ENCODE results near the gene EEFSEC. TPM values are rescaled to one million over a fixed set of nuclear protein-coding genes. Genes with fewer than 3 reads are reported as not detected.

Gene EEFSEC
- polyA plus RNA-seq, 1 donor from 2014 or later, result 4.6 TPM

GRCh38 chr3:128210711-128211110 is 57.4 kb downstream of the EEFSEC start (continued):
- TF ChIP-seq SMC3 (conservative IDR thresholded peaks at IDR 0.05; ENCODE audit: poor library complexity) (no peak), MXI1 (conservative IDR thresholded peaks at IDR 0.05; ENCODE audit: poor library complexity, severe bottlenecking) (no peak)

- H3K27me3 ChIP-seq (ENCODE audit: insufficient read depth, low read depth, low read length), result no peaks in the 10 kb centered on the region
- no peak overlapping the region for H3K27ac ChIP-seq (ENCODE audit: low read length)
- H3K4me3 ChIP-seq (ENCODE audit: low read length), result no peak overlapping the region
- H3K9me2 ChIP-seq (ENCODE audit: insufficient read depth, low read length), result no peaks in the 10 kb centered on the region
- no peak for TF ChIP-seq REST (IDR thresholded peaks at IDR 0.05; ENCODE audit: borderline replicate concordance)
- no peak for TF ChIP-seq CTCF (IDR thresholded peaks at IDR 0.05; ENCODE audit: poor library complexity, severe bottlenecking)
- no peak for TF ChIP-seq MXI1 (conservative IDR thresholded peaks at IDR 0.05; ENCODE audit: poor library complexity, severe bottlenecking)
- no peak for TF ChIP-seq EZH2 (IDR thresholded peaks at IDR 0.05; ENCODE audit: borderline replicate concordance, insufficient read depth, low read length, poor library complexity, severe bottlenecking)
- no peak for TF ChIP-seq POLR2AphosphoS5 (IDR thresholded peaks at IDR 0.05)
- TF ChIP-seq RAD21 (conservative IDR thresholded peaks at IDR 0.05), result no peak
- no peak for TF ChIP-seq SMC3 (conservative IDR thresholded peaks at IDR 0.05; ENCODE audit: poor library complexity)
- TF ChIP-seq EP300 (conservative IDR thresholded peaks at IDR 0.05; ENCODE audit: poor library complexity, severe bottlenecking), result no peak
- TF ChIP-seq TAF1 (IDR thresholded peaks at IDR 0.05; ENCODE audit: low read depth), result no peak
- H2AFZ ChIP-seq (ENCODE audit: low read depth, low read length), result no peak overlapping the region
- no peak overlapping the region for H3K9ac ChIP-seq (ENCODE audit: low read length)
- no peaks in the 10 kb centered on the region for H3K9me3 ChIP-seq (ENCODE audit: low read length)
- no peak overlapping the region for H3K4me2 ChIP-seq (ENCODE audit: low read length)
- no peaks in the 10 kb centered on the region for H3K79me2 ChIP-seq (replicated peaks; ENCODE audit: insufficient read depth, low read length)
- no peaks in the 10 kb centered on the region for H3F3A ChIP-seq (ENCODE audit: insufficient read depth, low read length, poor library complexity, severe bottlenecking)
- no peaks in the 10 kb centered on the region for H4K20me1 ChIP-seq (ENCODE audit: insufficient read depth)
- no peaks in the 10 kb centered on the region for H3K36me3 ChIP-seq (ENCODE audit: insufficient read depth, low read length)
Measured at GRCh38 chr3:128214056-128214455, 60.8 kb downstream of the EEFSEC start.

- H3K36me3 ChIP-seq (ENCODE audit: insufficient read depth, low read length), result no peaks in the 10 kb centered on the region
- H3K9ac ChIP-seq (ENCODE audit: low read length), result no peak overlapping the region
- no peak for TF ChIP-seq TAF1 (IDR thresholded peaks at IDR 0.05; ENCODE audit: low read depth)
- TF ChIP-seq POLR2AphosphoS5 (IDR thresholded peaks at IDR 0.05), result no peak
- TF ChIP-seq RAD21 (conservative IDR thresholded peaks at IDR 0.05), result no peak
- TF ChIP-seq REST (IDR thresholded peaks at IDR 0.05; ENCODE audit: borderline replicate concordance), result no peak
- TF ChIP-seq MXI1 (conservative IDR thresholded peaks at IDR 0.05; ENCODE audit: poor library complexity, severe bottlenecking), result no peak
- TF ChIP-seq EZH2 (IDR thresholded peaks at IDR 0.05; ENCODE audit: borderline replicate concordance, insufficient read depth, low read length, poor library complexity, severe bottlenecking), result no peak
- TF ChIP-seq SMC3 (conservative IDR thresholded peaks at IDR 0.05; ENCODE audit: poor library complexity), result no peak
- no peak for TF ChIP-seq EP300 (conservative IDR thresholded peaks at IDR 0.05; ENCODE audit: poor library complexity, severe bottlenecking)
- H3K9me2 ChIP-seq (ENCODE audit: insufficient read depth, low read length), result no peaks in the 10 kb centered on the region
- no peaks in the 10 kb centered on the region for H3K79me2 ChIP-seq (replicated peaks; ENCODE audit: insufficient read depth, low read length)
- H3K4me3 ChIP-seq (ENCODE audit: low read length), result no peak overlapping the region
- no peaks in the 10 kb centered on the region for H4K20me1 ChIP-seq (ENCODE audit: insufficient read depth)
- H3K27me3 ChIP-seq (ENCODE audit: insufficient read depth, low read depth, low read length), result no peaks in the 10 kb centered on the region
- H3K27ac ChIP-seq (ENCODE audit: low read length), result no peak overlapping the region
- H2AFZ ChIP-seq (ENCODE audit: low read depth, low read length), result no peak overlapping the region
- H3K9me3 ChIP-seq (ENCODE audit: low read length), result no peaks in the 10 kb centered on the region
- no peak overlapping the region for H3K4me2 ChIP-seq (ENCODE audit: low read length)
- no peaks in the 10 kb centered on the region for H3F3A ChIP-seq (ENCODE audit: insufficient read depth, low read length, poor library complexity, severe bottlenecking)
Measured at GRCh38 chr3:128215290-128215689, 62.0 kb downstream of the EEFSEC start.

All from neural cell (in vitro differentiated cells).